Stimulated activated CD4-positive, alpha-beta T cell treated with anti-CD3 and anti-CD28 coated beads, Interleukin-2, amount 100 ng/mL, for 4 hours (primary cell): Measurements from ENCODE around the gene IFFO2.
A peak's percentile ranks its signal among the peaks of the same experiment; 100 is the strongest.

ENCODE experiments used
- DNase-seq: peaks from one replicate; pipeline ENCODE4 v3.0.0-alpha.2; 2020; ENCODE audit warnings: low read depth

IFFO2 gene

DNA sequence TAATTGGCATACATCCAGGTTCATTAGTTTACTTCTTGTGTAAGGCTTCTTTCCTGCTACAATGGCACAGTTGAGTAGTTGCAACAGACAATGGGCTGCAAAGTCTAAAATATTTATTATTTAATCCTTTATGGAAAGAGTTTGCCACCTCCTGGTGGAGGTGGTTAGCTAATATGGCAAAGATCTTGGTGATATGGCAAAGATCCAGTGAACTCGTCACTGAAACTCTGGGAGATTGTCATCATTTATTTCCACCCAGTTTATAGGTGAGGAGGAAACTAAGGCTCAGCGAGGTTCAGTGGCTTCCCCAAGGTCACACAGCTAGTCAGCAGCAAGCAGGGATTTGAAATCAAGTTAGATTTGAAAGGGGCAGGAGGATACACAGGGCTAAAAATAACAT, 16.1 kb upstream of the IFFO2 start:
- DNase-seq = no peak

DNA sequence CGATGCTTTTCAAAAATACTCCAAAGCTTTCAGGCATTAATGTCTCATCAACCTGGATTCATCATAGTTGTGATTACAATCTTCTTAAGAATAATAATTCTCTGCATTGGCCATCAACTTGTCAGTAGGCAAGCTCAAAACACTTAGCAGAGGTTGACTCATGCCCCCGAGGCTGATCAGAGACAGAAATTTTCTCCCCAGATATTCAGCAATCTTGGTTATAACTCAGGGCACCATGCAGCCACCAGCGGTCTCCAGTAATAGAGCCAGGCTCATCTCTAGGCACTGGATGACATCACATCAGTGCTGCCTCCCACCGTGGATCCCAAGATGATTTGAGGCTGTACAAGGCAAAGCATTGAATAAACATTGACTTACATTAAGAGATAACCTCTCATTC, 14.3 kb upstream of the IFFO2 start:
- DNase-seq = no peak

DNA sequence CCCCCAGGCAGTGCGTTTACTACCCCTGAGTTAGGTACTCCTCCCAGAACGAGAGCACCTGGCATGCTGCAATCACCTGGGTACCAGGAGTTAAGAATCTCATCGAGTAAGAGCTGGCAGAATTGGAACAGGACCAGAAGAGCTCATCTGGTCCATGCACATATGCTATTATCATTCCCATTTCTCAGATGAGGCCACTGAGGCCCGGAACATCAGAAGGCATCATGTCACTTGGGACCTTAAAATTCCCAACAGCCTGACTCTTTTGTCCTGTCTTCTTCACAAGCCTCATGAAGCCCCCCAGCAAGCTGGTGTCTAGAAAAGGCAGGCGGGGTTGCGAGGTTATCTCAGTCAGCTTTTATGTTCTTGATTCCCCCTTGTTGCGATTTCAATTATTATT, 13.9 kb upstream of the IFFO2 start:
- no peak for DNase-seq

DNA sequence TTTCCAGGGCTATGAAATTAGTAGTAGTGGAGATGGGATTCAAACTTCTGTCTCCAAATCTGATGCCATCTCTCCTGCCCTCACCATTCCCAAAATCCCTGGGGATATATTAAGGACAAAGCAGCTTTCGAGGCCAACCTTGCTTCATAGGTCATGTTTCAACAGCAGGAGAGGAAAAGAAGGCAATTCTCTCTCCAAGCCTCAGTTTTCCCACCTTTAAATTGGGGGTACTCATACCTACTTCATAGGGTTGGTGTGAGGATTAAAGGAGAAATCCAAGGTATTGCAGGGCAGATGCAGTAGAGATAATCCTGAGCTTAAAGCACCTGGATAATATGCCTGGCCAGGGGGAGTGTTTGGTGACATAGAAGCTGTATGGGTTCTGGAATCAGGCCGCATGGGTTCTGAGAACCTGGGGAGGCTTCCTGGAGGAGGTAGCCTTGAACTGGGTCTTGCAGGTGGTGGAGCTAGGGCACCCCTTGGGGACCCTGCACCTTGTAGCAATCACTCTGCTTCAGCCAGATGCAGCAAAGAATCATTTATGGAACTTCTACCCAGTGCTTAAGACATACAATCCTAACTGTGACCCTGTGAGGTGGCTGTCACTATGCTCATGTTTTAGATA, 10.7 kb upstream of the IFFO2 start:
- DNase-seq = no peak

DNA sequence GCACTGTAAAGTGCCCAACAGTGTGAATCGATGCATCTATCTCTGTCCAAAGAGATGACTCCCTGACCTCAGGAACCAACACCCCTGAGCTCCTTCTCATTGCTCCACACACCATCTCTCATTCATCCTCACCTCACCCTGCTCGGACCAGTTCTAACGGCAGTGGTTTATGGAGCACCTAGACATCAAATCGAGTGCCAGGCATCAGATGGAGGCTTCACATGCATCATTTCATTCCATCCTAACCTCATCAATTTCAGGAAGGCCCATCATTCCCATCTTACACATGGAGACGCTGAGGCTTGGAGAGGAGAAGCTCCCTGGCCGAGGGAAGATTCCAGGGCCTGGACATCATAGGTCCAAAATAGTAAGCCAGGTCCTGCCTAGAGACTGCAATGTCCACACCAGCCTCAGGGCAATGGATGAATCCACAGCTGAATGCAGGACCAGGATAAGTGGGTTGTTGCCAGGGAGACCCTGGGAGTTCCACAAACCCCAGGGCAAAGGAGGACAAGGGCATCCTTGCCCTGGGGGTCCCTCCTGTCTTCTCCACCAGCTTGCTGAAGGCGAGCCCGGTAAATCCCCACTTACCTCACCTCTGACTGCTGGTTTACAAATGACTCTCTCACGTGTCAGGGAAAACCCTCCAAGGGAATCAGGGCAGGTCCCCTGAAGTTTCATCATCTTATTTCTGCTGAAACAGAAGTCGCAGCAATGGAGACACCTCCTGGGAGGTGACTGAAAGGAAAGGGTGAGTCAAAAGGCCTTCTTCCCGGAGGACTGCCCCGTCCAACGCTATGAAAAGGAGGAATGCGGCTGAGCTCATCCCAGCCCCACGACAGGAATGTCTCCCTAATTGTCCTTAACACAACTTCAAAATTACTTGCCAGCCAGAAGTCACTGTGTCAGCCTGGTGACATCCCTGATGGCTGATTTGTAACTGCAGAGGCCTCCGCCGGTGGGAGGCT, 9.0 kb upstream of the IFFO2 start:
- no peak for DNase-seq

DNA sequence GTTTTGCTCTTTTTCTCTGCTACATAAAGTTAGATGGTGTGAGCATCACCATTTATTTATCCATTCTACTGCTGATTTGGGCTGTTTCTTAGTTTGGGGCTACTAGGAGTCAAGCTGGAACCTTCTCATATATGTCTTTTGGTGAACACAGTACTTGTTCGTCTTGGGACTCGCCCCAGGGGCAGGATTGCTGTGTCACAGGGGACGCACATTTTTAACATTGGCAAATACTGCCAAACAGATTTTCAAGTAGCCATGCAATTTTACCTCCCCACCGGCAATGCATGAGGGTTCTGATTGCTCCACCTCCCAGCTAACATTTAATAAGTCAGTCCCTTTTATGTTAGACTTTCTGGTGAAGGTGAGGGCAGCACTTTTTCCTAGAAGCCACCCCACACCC, 7.5 kb upstream of the IFFO2 start:
- DNase-seq = no peak

DNA sequence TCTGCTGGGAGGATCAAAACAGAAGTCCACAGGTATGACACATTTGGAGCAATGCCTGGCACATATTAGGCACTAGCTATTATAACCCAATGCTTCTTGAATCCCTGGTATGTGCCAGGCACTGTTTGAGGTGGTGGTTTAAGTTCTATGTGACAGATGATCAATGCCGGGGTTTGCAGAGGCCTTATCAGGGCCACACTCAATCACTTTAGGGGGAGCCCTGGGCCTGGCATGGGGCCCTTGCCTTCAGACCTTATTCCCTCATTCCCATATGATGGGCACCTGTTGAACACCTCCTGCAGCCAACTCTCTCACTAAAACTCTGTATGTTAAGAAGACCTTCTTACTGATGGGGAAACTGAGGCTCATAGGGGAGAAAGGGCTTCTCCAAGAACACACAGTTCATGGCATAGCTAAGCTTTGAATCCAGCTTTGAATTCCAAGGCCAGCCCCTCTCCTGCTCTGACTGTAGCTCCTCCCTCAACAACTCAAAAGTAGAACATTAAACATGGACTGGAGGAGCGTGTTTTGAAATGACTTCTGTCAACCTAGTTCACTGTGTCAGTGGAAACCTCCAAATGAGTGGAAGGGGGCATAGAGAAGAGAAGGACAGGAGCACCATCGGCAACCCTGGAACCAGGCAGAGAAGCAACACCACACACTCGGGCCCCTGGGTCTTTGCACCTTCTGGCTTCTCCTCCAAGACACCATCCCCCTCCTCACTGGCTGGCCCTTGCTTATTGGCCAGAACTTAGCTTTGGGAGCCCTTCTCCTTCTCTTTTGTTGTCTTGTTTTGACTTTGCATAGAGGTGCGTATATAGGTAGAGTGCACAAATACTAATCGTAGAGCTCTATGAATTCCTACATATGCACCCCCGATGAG, 6.6 kb upstream of the IFFO2 start:
- DNase-seq = no peak

DNA sequence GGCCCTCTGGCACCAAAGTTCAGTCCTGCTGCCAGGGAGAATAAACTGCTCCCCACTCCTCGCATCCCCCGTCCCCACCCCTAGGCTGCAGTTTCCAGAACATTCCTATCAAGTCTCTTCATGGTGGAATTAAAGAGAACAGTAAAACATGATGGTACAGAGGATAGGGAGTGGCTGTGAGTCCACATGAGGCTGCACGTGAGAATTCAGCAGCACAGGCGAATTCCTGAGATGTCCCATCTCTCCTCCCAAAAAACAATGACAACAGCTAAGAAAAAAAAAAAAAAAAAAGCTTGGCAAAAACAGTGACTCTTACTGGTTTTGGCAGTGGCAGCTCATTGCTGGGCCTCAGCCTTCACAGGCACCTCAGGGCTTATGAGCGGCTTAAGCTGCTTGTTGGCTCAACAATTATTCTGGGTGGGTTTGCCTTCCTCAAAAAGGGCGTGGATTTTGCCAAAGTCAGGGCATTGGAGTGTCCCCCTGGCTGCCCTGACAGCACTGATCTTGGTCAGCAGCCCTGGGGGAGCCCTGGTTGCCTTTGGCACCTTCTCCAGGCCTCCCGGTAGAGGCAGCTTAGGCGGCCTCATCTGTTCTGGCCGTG, 5.7 kb upstream of the IFFO2 start:
- no peak for DNase-seq

DNA sequence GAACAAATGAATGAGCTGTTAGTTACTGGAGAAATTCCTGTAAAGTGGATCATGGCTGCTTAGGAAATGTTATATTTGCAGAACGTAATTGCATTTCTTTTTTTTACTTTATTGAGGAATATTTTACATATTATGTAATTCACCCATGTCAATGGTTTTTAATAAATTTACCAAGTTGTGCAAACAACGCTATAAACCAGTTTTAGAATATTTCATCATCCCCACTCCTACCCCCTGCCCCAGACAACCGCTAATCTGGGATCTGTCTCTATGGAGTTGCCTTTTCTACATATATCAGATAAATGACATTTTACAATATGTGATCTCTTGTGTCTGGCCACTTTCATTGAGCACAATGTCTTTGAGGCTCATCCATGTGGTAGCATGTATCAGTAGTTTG, 4.3 kb upstream of the IFFO2 start:
- no peak for DNase-seq

DNA sequence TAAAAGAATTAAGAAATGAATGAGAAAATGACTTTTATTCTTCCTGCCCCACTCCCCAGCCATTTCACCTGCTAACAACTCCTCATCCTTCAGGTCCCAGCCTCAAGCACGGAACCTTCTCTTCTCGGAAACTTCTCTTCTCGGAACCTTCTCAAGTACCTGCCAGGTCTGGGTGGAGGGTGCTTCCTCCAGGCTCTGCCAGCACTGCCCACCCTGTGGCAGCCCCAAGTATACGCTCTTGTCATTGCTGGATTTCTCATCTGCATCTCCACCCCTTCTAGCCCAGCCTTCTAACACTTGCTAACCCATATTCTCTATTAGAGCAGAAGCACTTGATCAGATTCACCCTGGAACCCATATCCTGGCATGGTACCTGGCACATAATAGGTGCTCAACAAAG, 3.9 kb upstream of the IFFO2 start:
- DNase-seq = no peak

DNA sequence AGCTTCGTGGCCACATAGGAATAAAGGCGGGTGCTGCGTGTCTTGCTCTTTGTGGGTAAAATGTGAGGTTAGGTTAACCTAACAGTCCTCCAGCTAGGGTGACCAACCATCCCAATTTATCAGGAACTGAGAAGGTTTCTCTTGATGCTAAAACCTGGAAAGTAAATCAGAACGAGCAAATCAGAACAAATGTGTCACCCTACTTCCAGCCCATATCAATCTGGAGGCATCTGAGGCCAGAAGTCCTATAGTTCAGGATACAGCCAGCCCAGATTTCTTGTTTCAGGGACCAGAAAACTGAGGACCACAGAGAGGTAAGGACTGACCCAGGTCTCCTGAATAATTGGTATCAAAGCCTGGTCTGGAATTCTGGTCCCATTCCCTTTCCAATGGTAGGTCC, 3.1 kb upstream of the IFFO2 start:
- DNase-seq = no peak

DNA sequence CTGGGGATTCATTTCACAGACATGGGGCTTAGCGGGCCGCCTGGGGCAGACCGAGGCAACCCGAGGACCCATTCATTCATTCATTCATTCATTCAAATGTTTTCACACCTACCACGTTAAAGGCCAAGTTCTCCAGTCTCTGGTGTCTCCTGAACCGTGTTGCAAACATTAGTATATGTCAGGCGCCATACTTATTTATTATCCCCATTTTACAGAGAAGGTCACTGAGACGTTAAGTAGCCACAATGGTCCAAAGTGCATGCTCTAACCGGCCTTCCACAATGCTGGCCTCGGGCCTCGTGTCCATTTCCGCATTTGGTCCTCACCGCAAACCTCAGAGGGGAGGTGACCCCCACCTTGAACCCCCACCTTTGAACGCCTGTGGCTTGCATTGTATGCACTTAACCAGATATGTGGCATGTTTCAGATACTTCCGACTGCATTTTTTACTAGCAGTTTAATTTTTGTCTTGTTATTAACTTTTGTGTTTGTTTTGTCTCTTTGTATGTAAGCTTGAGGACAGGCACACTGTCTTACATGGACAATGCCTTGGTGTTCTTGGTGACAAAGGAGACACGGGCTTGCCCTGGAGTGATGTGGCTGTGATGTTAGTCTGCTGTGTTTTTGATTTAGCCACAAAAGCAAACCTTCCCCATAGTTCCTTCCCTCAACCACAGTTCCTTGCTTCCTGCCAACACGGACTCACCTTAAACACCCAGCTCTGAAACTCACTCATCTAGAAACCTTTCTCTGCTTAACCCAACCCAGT, 1.2 kb upstream of the IFFO2 start:
- DNase-seq = no peak

DNA sequence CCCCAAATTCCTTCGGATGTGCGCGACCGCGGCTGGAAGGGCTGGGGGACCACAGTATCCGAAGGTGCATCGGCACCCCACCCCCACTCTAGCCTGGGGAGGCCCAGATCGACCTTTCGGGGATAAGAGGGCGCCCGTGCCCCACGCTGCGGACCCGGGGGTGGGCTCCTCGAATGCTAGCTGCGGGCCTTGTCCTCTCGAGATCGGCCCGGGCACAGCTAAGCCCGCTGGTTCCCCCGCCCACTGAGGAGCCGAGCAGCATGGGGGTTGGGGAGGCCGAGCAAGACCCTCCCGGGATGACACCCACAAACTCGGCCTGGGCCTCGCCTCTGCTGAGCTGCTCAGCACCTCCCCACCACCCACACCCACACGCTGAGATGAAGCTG, 653 bp upstream of the IFFO2 start:
- no peak for DNase-seq

DNA sequence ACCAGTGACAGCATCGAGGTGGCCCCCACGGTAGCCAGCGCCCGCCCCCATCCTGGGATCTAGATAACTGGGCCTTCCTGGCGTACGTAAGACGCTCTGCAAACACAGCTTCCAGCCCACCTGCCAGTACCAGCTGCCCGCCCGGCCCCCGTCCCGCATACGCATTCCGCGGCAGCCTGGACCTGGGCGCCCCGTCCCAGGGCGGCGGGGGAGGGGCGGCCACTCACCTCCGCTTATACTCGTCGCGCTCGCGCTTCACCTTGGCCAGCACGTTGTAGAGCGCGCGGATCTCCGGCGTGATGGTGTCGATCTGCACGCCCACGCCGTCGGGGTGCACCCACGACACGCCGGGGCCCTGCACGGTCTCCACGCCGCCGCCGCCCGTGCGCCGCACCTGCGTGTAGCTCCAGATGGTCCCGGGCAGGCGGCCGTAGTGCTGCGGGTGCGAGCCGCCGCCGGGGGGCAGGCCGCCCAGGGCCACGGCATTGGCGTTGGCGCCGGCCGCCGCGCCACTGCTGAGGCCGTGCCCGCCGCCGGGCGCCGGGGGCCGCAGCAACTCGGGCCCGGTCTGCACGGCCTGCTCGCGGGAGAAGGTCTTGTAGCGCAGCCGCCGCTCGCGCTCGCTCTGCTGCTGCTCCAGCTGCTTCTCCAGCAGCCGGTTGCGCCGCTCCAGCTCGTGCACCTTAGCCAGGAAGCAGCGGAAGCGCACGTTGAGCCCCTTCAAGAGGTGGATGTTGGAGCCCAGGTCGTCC, 859 bp downstream of the IFFO2 start:
- DNase-seq = peak; percentile 57

DNA sequence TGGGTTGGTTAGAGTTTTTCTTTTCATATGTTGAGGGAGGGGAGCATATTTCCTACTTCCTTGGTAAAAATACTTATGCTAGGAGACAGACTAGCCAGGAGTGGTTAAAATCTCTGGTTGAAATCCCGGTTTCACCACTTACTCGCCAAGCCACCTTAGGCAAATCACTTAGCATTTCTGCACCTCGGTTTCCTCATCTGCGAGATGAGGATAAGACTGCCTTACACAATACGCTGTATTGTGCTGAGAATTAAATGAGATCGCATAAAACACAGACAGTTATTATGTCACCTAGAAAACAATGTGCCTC, 1.4 kb downstream of the IFFO2 start:
- DNase-seq = no peak

DNA sequence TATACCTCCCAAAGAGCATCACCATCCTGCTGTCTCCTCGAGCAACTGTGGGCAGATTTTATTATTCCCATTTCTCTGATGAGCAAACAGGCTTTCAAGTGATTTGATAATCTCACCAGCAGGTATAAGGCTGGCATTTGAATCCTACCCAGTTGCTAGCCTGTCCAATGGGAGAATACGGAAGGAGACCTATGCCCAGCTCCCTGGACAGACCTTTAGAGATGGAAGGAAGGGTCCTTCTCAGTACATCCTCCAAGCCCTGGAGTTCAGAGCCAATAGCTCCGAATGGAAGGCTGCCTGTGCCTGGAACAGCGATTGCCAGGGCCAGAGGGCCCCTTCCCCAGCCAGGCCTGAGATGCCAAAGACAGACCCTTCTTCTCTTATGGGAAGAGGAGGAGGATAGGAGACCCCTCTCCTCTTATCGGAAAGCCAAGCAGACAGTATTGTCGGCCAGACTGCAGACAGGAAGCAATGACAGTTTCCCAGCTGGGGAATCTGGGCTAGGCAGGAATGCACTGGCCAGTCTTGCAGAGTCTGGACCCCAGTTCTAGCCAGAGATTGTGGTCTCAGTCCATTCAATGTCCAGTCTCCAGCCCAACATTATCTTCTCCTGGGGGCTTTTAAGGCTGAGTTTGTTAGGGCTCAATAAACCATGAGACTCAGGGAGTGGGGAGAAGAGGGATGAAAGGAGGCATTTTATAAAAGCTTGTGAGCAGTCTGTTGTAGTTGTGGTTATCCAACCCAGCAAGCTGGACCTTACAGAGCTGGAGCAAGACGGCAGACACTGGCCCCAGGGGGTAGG, 2.0 kb downstream of the IFFO2 start:
- DNase-seq = no peak

DNA sequence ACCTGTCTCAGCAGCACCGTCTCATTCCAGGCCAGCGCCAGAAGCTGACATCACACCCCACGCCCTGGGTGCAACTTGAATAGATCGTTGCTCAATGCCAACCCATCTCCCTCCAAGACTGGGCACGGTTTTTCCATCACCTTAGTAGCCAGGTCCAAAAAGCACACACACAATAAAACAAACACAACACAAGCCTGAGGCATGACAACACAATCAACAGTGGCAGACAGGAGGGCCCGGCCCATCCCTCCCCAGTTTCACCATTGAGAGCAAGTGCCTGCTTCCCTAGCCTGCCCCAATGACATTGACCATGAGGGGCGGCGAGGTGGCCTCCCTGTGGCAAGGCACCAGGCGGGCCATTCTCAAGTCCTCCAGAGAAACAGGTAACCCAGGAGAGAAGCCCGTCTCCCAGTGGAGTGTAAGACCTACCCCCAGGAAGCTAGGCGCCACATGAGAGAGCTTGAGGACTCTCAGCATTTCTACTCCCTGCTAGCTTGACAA, 2.7 kb downstream of the IFFO2 start:
- DNase-seq = no peak

DNA sequence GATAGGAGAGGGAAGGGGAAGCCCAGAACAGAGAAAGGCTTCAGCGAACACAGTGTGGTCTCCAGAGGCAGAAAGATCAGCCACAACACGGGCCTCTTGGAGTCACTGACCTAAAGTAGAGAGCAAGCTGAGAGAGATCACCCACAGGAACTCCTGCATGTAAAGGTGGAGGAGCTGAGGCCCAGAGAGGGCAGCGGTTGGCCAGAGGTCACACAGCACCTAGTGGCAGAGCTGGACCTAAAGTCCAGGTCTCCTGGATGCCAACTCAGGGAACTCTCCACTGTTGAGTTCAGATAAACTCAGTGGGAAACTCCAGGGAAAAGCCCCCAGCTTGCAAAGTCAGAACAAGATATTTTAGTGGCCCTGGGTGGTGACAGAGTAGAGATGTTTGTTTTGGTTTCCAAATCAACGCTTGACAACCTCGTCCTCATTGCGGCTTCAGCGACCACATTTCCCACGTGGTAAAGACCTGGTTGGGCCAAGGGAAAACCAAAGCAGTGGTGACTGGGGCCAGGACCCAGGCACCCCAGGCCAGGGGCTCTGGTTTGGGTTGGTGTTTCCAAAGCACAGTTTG, 4.6 kb downstream of the IFFO2 start:
- peak; percentile 29 for DNase-seq

DNA sequence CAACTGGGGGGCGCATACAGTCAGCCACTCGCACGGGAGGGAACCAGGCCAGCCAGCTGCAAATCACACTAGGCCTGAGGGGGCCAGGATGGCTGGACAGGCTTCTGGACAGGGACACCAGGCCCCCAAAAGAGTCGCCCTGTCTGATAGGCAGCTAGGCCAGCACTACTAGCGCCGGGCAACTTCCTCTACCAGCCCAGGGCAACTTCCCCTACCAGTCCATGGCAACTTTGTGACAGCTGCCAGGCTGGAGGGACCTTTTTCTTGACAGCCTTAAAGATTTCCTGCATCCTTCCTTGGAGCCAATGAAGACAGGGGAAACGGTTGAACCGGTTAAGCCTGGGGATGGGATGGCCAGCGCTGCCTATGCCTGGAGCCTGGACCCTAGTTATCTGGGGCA, 5.1 kb downstream of the IFFO2 start:
- no peak for DNase-seq
